HL-60 (cell line): ENCODE data around the gene CLDN12.
A peak's percentile ranks its signal among the peaks of the same experiment; 100 is the strongest.
"Not testable (repeated sequence)": the region's sequence is repeated elsewhere in the genome, so short reads cannot be mapped to it uniquely, and the experiment has no call there.

ENCODE experiments used
- DNase-seq, 2 experiments: peaks; one replicate each; pipeline ENCODE4 v3.0.0-alpha.2; 2010 to 2020; ENCODE audit warnings: low read depth in 1 of 2, low spot score in 1 of 2
- H3K27ac ChIP-seq: fragments of 250-450 bp; sonication (Bioruptor Pico); replicated peaks from 2 replicates; pipeline ENCODE4 v1.5.1; 2020; ENCODE audit warnings: mild to moderate bottlenecking, moderate library complexity
- H3K27me3 ChIP-seq: fragments of 250-450 bp; sonication (Bioruptor Pico); 2 replicates; pipeline ENCODE4 v1.5.1; 2021; ENCODE audit warnings: mild to moderate bottlenecking, moderate library complexity; ENCODE audit not compliant: insufficient read depth, poor library complexity, severe bottlenecking
- H3K4me3 ChIP-seq: replicated peaks from 2 replicates; pipeline ENCODE4 v1.5.1; 2011; ENCODE audit warnings: mild to moderate bottlenecking, control low read depth, low read length; ENCODE audit not compliant: insufficient read depth
- CTCF ChIP-seq: IDR thresholded peaks from one replicate; pipeline ENCODE4 v1.5.1; 2011; ENCODE audit warnings: low read length, control low read depth, inconsistent platforms; ENCODE audit not compliant: insufficient read depth
- GABPA ChIP-seq: IDR thresholded peaks from 2 replicates; pipeline ENCODE4 v1.6.1; 2012; ENCODE audit warnings: low read depth
- POLR2AphosphoS5 ChIP-seq: IDR thresholded peaks from 2 replicates; pipeline ENCODE4 v1.6.1; 2012; ENCODE audit warnings: low read depth
- REST ChIP-seq: IDR thresholded peaks from 2 replicates; pipeline ENCODE4 v1.6.1; 2012; ENCODE audit warnings: low read depth; ENCODE audit not compliant: insufficient replicate concordance
- SPI1 ChIP-seq: IDR thresholded peaks from 2 replicates; pipeline ENCODE4 v1.6.1; 2012; ENCODE audit warnings: low read depth, mild to moderate bottlenecking, borderline replicate concordance

Gene CLDN12

GRCh38 chr7:90459888-90460287 lies 56.6 kb downstream of the CLDN12 start:
- no peak overlapping the region for H3K27ac ChIP-seq
- TF ChIP-seq CTCF (no peak), REST (no peak), GABPA (no peak), SPI1 (no peak)
- no peaks in the 10 kb centered on the region for H3K27me3 ChIP-seq
- no peak overlapping the region for H3K4me3 ChIP-seq
- no peak for DNase-seq

DNA sequence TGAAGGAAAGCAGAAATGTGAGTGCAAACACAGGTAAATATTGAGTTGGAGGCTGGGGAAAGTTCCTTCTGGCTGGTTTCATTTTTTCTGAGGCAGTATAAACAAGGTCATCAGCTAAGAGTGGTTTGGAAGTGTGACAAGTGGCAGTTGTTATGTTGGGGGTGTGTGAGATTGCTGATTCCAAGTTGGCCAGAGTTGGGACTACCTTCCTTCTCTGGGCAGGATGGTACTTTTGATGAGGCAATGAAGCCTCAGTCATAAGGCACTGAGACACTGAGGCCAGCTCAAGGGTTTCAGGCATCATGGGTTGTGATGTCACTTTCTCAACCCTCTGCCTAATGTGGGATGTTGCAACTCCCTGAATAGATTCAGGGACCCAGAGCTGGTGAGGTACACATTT lies 58.0 kb downstream of the CLDN12 start:
- no peak overlapping the region for H3K4me3 ChIP-seq
- peak in 1 of 2 experiments; percentile 21 for DNase-seq
- no peaks in the 10 kb centered on the region for H3K27me3 ChIP-seq
- TF ChIP-seq POLR2AphosphoS5 (no peak), REST (no peak), SPI1 (no peak), GABPA (no peak), CTCF (no peak)
- no peak overlapping the region for H3K27ac ChIP-seq

GRCh38 chr7:90463151-90463628 lies 59.9 kb downstream of the CLDN12 start:
- H3K4me3 ChIP-seq, DNase-seq, H3K27me3 ChIP-seq: not testable (repeated sequence)
- peak overlapping the region; percentile 7; the same call in 1 of the 2 replicates for H3K27ac ChIP-seq
